ENCODE data around the gene DCAF6. TPM values are rescaled to one million over a fixed set of nuclear protein-coding genes. Genes with fewer than 3 reads are reported as not detected.
A peak's percentile ranks its signal among the peaks of the same experiment; 100 is the strongest.

DCAF6 gene
- total and polyA plus RNA-seq, 2 experiments from 2014 or later = 52.0 to 92.7 TPM

DNA sequence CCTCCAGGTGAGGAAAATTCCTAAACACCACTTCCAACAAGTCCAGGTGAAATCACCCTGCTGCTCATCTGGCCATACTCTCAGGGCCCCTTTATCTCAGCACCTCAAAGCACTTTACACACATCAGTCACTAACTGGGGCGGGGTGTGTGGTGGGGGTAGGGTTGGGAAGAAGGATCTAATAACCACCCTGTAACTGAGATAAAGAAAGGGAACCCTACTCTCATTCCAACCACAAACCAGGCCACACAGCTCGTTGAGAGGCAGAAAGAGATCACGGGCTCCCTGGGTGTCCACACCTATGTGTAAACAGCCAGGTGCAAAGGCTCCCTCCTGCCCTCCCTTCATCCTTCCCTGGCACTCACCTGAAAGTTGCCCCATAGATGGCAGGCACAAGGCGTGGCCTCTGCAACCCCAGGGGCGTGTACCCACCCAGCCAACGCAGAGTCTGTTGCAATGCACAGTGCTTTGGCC lies 179.9 kb downstream of the DCAF6 start:
- peaks cover 4% of the 10 kb centered on the region for H3K36me3 ChIP-seq
- TF ChIP-seq, protein P1, sequence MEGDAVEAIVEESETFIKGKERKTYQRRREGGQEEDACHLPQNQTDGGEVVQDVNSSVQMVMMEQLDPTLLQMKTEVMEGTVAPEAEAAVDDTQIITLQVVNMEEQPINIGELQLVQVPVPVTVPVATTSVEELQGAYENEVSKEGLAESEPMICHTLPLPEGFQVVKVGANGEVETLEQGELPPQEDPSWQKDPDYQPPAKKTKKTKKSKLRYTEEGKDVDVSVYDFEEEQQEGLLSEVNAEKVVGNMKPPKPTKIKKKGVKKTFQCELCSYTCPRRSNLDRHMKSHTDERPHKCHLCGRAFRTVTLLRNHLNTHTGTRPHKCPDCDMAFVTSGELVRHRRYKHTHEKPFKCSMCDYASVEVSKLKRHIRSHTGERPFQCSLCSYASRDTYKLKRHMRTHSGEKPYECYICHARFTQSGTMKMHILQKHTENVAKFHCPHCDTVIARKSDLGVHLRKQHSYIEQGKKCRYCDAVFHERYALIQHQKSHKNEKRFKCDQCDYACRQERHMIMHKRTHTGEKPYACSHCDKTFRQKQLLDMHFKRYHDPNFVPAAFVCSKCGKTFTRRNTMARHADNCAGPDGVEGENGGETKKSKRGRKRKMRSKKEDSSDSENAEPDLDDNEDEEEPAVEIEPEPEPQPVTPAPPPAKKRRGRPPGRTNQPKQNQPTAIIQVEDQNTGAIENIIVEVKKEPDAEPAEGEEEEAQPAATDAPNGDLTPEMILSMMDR (IDR thresholded peaks at IDR 0.05; ENCODE audit: low read depth, low read length) = no peak
- no peaks in the 10 kb centered on the region for H3K4me1 ChIP-seq (ENCODE audit: low read depth)
- no peaks in the 10 kb centered on the region for H3K27me3 ChIP-seq
- H3K4me3 ChIP-seq = no peak overlapping the region
- no peak for DNase-seq (ENCODE audit: low read depth in 1 of 2, low spot score in 1 of 2)
- no peak overlapping the region for H3K27ac ChIP-seq
- H3K9me3 ChIP-seq (ENCODE audit: low read depth) = no peaks in the 10 kb centered on the region

DNA sequence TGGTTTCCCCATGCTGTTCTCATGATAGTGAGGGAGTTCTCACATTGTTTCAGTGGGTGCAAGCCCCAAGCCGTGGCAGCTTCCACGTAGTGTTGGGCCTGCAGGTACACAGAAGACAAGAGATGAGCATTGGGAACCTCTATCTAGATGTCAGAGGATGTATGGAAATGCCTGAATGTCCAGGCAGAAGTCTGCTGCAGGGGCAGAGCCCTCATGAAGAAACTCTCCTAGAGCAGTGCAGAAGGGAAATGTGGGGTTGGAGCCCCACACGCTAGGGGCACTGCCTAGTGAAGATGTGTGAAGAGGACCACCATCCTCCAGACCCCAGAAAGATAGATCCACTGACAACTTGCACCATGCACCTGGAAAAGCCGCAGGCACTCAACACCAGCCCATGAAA lies 183.3 kb downstream of the DCAF6 start:
- DNase-seq (ENCODE audit: low read depth in 1 of 2, low spot score in 1 of 2) = no peak

DNA sequence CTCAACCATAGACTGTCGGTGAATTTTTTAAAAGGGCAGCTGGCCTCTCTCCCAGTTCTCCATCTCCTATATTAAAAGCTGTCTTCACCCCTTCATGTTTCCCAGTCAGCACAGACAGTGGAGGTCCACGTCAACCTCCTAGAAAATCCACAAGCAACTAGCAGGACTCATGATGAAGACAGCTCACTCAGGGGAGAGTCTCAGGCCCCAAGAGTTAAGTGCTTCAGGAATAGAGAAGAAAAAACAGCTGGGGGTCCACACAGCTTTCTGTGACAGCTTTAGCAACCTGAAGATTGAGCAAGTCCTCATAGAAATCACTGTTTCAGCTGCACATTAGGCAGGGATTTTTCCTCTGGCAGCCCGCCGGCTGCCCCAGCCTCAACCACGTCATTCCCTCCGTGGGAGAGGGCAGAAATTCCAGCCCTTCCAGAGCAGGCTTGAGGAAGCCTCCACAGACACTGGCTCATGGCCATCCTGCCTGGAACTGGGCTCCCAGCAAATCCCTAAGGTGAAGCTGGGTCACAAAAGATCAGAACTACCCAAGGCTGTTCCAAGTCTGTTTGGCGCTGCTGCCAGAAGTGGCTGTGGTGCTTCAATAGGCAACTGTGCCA lies 185.0 kb downstream of the DCAF6 start:
- Histone ChIP-seq H3K4me1 (ENCODE audit: low read depth) (no peaks in the 10 kb centered on the region), H3K27ac (no peak overlapping the region), H3K36me3 (peaks cover 4% of the 10 kb centered on the region), H3K4me3 (no peak overlapping the region), H3K9me3 (ENCODE audit: low read depth) (no peaks in the 10 kb centered on the region), H3K27me3 (no peaks in the 10 kb centered on the region)
- TF ChIP-seq, protein P1 (IDR thresholded peaks at IDR 0.05; ENCODE audit: low read depth, low read length) = no peak
- peak in 1 of 2 donors; percentile 98 for DNase-seq (ENCODE audit: low read depth in 1 of 2, low spot score in 1 of 2)

More for the DNA sequence above, 183.3 kb downstream of the DCAF6 start:
- TF ChIP-seq, protein P1 (IDR thresholded peaks at IDR 0.05; ENCODE audit: low read depth, low read length) = no peak
- H3K4me1 ChIP-seq (ENCODE audit: low read depth) = no peaks in the 10 kb centered on the region
- H3K27me3 ChIP-seq = no peaks in the 10 kb centered on the region
- no peak overlapping the region for H3K4me3 ChIP-seq
- H3K27ac ChIP-seq = no peak overlapping the region
- H3K36me3 ChIP-seq = peaks cover 4% of the 10 kb centered on the region
- no peaks in the 10 kb centered on the region for H3K9me3 ChIP-seq (ENCODE audit: low read depth)

DNA sequence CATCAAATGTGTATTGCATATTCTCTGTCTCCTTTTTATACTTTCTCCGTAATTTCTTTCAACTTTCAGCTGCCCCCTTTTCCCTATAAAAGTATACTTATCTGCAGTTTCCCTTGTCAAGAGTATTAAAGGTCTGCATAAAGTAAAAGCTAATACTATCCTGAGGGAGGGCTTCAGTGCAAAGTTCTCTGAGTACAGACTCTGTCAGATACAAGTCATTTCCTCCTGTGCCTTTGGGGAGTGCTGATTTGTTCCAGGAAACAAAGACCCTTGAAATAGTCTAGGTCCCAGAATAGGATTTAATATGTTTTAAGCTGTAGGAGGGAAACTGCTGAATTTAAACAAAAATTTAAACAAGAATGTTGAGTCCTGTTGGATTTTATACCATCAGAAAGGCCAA lies 188.6 kb downstream of the DCAF6 start:
- H3K27me3 ChIP-seq = no peaks in the 10 kb centered on the region
- H3K4me3 ChIP-seq = no peak overlapping the region
- TF ChIP-seq, protein P1 (IDR thresholded peaks at IDR 0.05; ENCODE audit: low read depth, low read length) = no peak
- no peaks in the 10 kb centered on the region for H3K4me1 ChIP-seq (ENCODE audit: low read depth)
- H3K36me3 ChIP-seq = no peaks in the 10 kb centered on the region
- H3K9me3 ChIP-seq (ENCODE audit: low read depth) = no peaks in the 10 kb centered on the region
- H3K27ac ChIP-seq = no peak overlapping the region
- DNase-seq (ENCODE audit: low read depth in 1 of 2, low spot score in 1 of 2) = no peak

Other genes with a start within 250 kb of the DCAF6 start
- gene MPZL1, start 214.7 kb upstream of the DCAF6 start, total RNA-seq = 65.0 and 107 TPM in 2 replicates
- 114 and 136 TPM in 2 replicates for gene MPZL1, start 214.7 kb upstream of the DCAF6 start, polyA plus RNA-seq
- gene ADCY10, start 22.5 kb upstream of the DCAF6 start, total RNA-seq = 0.28 and 0.69 TPM in 2 replicates
- gene ADCY10, start 22.5 kb upstream of the DCAF6 start, polyA plus RNA-seq = 0.44 and 0.82 TPM in 2 replicates
- 56.8 and 69.5 TPM in 2 replicates for gene MPC2, start 389 bp downstream of the DCAF6 start, total RNA-seq
- gene MPC2, start 389 bp downstream of the DCAF6 start, polyA plus RNA-seq = 231 and 234 TPM in 2 replicates
- gene GPR161, start 200.2 kb downstream of the DCAF6 start, total RNA-seq = 15.5 and 17.0 TPM in 2 replicates
- 27.6 and 29.7 TPM in 2 replicates for gene GPR161, start 200.2 kb downstream of the DCAF6 start, polyA plus RNA-seq
- 26.7 and 35.1 TPM in 2 replicates for gene TIPRL, start 242.3 kb downstream of the DCAF6 start, total RNA-seq
- gene TIPRL, start 242.3 kb downstream of the DCAF6 start, polyA plus RNA-seq = 44.0 and 57.3 TPM in 2 replicates

Data from cardiac muscle cell (in vitro differentiated cells and primary cell).